H9 (cell line): Measurements from ENCODE around the gene C2orf15. TPM values are rescaled to one million over a fixed set of nuclear protein-coding genes. Genes with fewer than 3 reads are reported as not detected.

Experiments
- DNase-seq: peaks from one replicate; pipeline ENCODE4 v3.0.0-alpha.2; 2017
- H2AFZ ChIP-seq: one replicate; pipeline ENCODE4 v1.6.1; 2013; ENCODE audit warnings: mild to moderate bottlenecking, low read length, control low read depth, moderate library complexity
- H2AK5ac ChIP-seq: 2 replicates; pipeline ENCODE4 v1.6.1; 2013; ENCODE audit warnings: low read length, control low read depth, mixed read lengths; ENCODE audit not compliant: insufficient read length
- H2BK120ac ChIP-seq: one replicate; pipeline ENCODE4 v1.6.1; 2013; ENCODE audit warnings: low read depth, mild to moderate bottlenecking, low read length, control low read depth, inconsistent platforms; ENCODE audit not compliant: poor library complexity, severe bottlenecking
- H2BK12ac ChIP-seq: 2 replicates; pipeline ENCODE4 v1.6.1; 2013; ENCODE audit warnings: low read length, control low read depth, mixed read lengths, low read depth; ENCODE audit not compliant: insufficient read length
- H2BK15ac ChIP-seq: 2 replicates; pipeline ENCODE4 v1.6.1; 2013; ENCODE audit warnings: low read depth, low read length, control low read depth
- H2BK20ac ChIP-seq: one replicate; pipeline ENCODE4 v1.6.1; 2013; ENCODE audit warnings: low read depth, mild to moderate bottlenecking, low read length, control low read depth, inconsistent platforms; ENCODE audit not compliant: poor library complexity, severe bottlenecking
- H2BK5ac ChIP-seq: 2 replicates; pipeline ENCODE4 v1.6.1; 2013; ENCODE audit warnings: low read length, control low read depth, mixed read lengths; ENCODE audit not compliant: insufficient read length
- H3K14ac ChIP-seq: 2 replicates; pipeline ENCODE4 v1.6.1; 2013; ENCODE audit warnings: low read length, control low read depth; ENCODE audit not compliant: insufficient read depth
- H3K18ac ChIP-seq: 2 replicates; pipeline ENCODE4 v1.6.1; 2013; ENCODE audit warnings: low read depth, mild to moderate bottlenecking, mixed read lengths, low read length, control low read depth; ENCODE audit not compliant: insufficient read length
- H3K23ac ChIP-seq: 2 replicates; pipeline ENCODE4 v1.6.1; 2013; ENCODE audit warnings: low read length, control low read depth, mixed read lengths, low read depth; ENCODE audit not compliant: insufficient read length
- H3K23me2 ChIP-seq: 2 replicates; pipeline ENCODE4 v1.6.1; 2013; ENCODE audit warnings: low read depth, mild to moderate bottlenecking, mixed read lengths, low read length, control low read depth; ENCODE audit not compliant: insufficient read length, poor library complexity, severe bottlenecking
- H3K27ac ChIP-seq: 2 replicates; pipeline ENCODE4 v1.5.1; 2013; ENCODE audit warnings: low read length, control low read depth, mixed read lengths, low read depth; ENCODE audit not compliant: insufficient read length
- H3K27me3 ChIP-seq: 2 replicates; pipeline ENCODE4 v1.6.1; 2013; ENCODE audit warnings: low read length, control low read depth, inconsistent platforms; ENCODE audit not compliant: insufficient read depth
- H3K4ac ChIP-seq: 2 replicates; pipeline ENCODE4 v1.6.1; 2013; ENCODE audit warnings: low read depth, mild to moderate bottlenecking, control low read depth, inconsistent platforms, low read length, moderate library complexity
- H3K4me1 ChIP-seq: 2 replicates; pipeline ENCODE4 v1.6.1; 2013; ENCODE audit warnings: low read length, control low read depth, inconsistent platforms; ENCODE audit not compliant: insufficient read depth
- H3K4me2 ChIP-seq: 2 replicates; pipeline ENCODE4 v1.6.1; 2013; ENCODE audit warnings: low read length, control low read depth, mixed read lengths; ENCODE audit not compliant: insufficient read length, insufficient read depth
- H3K56ac ChIP-seq: 2 replicates; pipeline ENCODE4 v1.6.1; 2013; ENCODE audit warnings: low read depth, mild to moderate bottlenecking, mixed read lengths, low read length, control low read depth; ENCODE audit not compliant: insufficient read length
- H3K79me1 ChIP-seq: 2 replicates; pipeline ENCODE4 v1.6.1; 2013; ENCODE audit warnings: low read depth, mild to moderate bottlenecking, moderate library complexity, low read length, control low read depth, inconsistent platforms; ENCODE audit not compliant: insufficient read depth, poor library complexity, severe bottlenecking
- H3K79me2 ChIP-seq: 2 replicates; pipeline ENCODE4 v1.6.1; 2013; ENCODE audit warnings: low read length, control low read depth, inconsistent platforms; ENCODE audit not compliant: insufficient read depth
- H3K9ac ChIP-seq: 2 replicates; pipeline ENCODE4 v1.6.1; 2013; ENCODE audit warnings: low read length, control low read depth, mixed read lengths; ENCODE audit not compliant: insufficient read length; ENCODE audit errors: extremely low read depth
- H3K9me3 ChIP-seq: one replicate; pipeline ENCODE4 v1.6.1; 2013; ENCODE audit warnings: low read depth, low read length, inconsistent platforms; ENCODE audit not compliant: control insufficient read depth
- H3T11ph ChIP-seq: one replicate; pipeline ENCODE4 v1.6.1; 2013; ENCODE audit warnings: mild to moderate bottlenecking, low read length, control low read depth, inconsistent platforms
- H4K20me1 ChIP-seq: one replicate; pipeline ENCODE4 v1.6.1; 2013; ENCODE audit not compliant: control insufficient read depth, insufficient read length, insufficient read depth
- H4K5ac ChIP-seq: 2 replicates; pipeline ENCODE4 v1.6.1; 2013; ENCODE audit warnings: low read depth, mild to moderate bottlenecking, mixed read lengths, low read length, control low read depth; ENCODE audit not compliant: insufficient read length
- H4K8ac ChIP-seq: replicated peaks from 2 replicates; pipeline ENCODE4 v1.6.1; 2013; ENCODE audit warnings: low read length, control low read depth, mixed read lengths, low read depth; ENCODE audit not compliant: insufficient read length
- H4K91ac ChIP-seq: 2 replicates; pipeline ENCODE4 v1.6.1; 2013; ENCODE audit warnings: low read depth, mild to moderate bottlenecking, moderate library complexity, mixed read lengths, low read length, control low read depth; ENCODE audit not compliant: insufficient read length
- H3K27ac Mint-ChIP-seq, 3 experiments: 2 replicates in 2 of 3; 3 replicates in 1 of 3; pipeline ENCODE4 v1.8.0; 2020 to 2021; ENCODE audit warnings: mixed read lengths in 3 of 3, mild to moderate bottlenecking in 1 of 3, moderate library complexity in 1 of 3
- H3K27me3 Mint-ChIP-seq: 2 replicates; pipeline ENCODE4 v1.8.0; 2021; ENCODE audit warnings: low read depth, mild to moderate bottlenecking, moderate library complexity, mixed read lengths
- H3K36me3 Mint-ChIP-seq, 3 experiments: 2 replicates in 2 of 3; 3 replicates in 1 of 3; pipeline ENCODE4 v1.8.0; 2020 to 2021; ENCODE audit warnings: low read depth in 3 of 3, mixed read lengths in 3 of 3; ENCODE audit not compliant: insufficient read depth in 1 of 3
- H3K4me1 Mint-ChIP-seq, 2 experiments: 2 replicates each; pipeline ENCODE4 v1.8.0; 2020; ENCODE audit warnings: mixed read lengths in 2 of 2
- H3K4me3 Mint-ChIP-seq, 2 experiments: 2 replicates in 1 of 2; 3 replicates in 1 of 2; pipeline ENCODE4 v1.8.0; 2020 to 2021; ENCODE audit warnings: mild to moderate bottlenecking in 2 of 2, mixed read lengths in 2 of 2, moderate library complexity in 1 of 2
- H3K9me3 Mint-ChIP-seq, 2 experiments: 2 replicates in 1 of 2; 3 replicates in 1 of 2; pipeline ENCODE4 v1.8.0; 2020; ENCODE audit warnings: mild to moderate bottlenecking in 2 of 2, mixed read lengths in 2 of 2, moderate library complexity in 1 of 2
- CTCF ChIP-seq: fragments of 200-600 bp; sonication (generic); conservative IDR thresholded peaks from 3 replicates; pipeline ENCODE4 v1.8.0; 2021; ENCODE audit warnings: antibody characterized with exemption, mild to moderate bottlenecking
- WGBS: extraction: QIAGEN DNeasy Blood & Tissue Kit; methylation state at CpG from one replicate; pipeline ENCODE4 v1.1.7; 2013; ENCODE audit warnings: missing lambda C conversion rate, low lambda C conversion rate, mixed read lengths; ENCODE audit not compliant: insufficient read length; ENCODE audit errors: extremely low coverage; 5-methylcytosine and 5-hydroxymethylcytosine counted together
- total RNA-seq: library from RNA; stranded (reverse); gene quantifications from 2 replicates; pipeline ENCODE4 v1.2.1, GENCODE V29; 2021

The C2orf15 gene
- total RNA-seq, 1 experiment from 2014 or later, result 6.2 TPM

- no CpG with 5 or more reads among the region's 3 CpGs for WGBS
- DNase-seq, result no peak
- H3K4me1 Mint-ChIP-seq, result peaks cover 20 to 21% of the 10 kb centered on the region in 2 experiments
- H3K27ac ChIP-seq, result no peak overlapping the region
- no peaks in the 10 kb centered on the region for H3K9me3 ChIP-seq
- H3K79me1 ChIP-seq, result peaks cover 3% of the 10 kb centered on the region
- no peak overlapping the region for H4K91ac ChIP-seq
- H2BK12ac ChIP-seq, result no peak overlapping the region
- peak overlapping the region; percentile 19 to 41; a peak in 4 of 5 replicates for H3K4me3 Mint-ChIP-seq
- H4K5ac ChIP-seq, result no peak overlapping the region
- no peaks in the 10 kb centered on the region for H4K20me1 ChIP-seq
- H3K23me2 ChIP-seq, result peaks cover 3% of the 10 kb centered on the region
- H3T11ph ChIP-seq, result no peak overlapping the region
- H3K56ac ChIP-seq, result no peak overlapping the region
- H3K27me3 Mint-ChIP-seq, result no peaks in the 10 kb centered on the region
- H2BK15ac ChIP-seq, result no peak overlapping the region
- H3K27ac Mint-ChIP-seq, result no peak overlapping the region
- H3K36me3 Mint-ChIP-seq, result peaks cover 4 to 16% (median 4%) of the 10 kb centered on the region in 3 experiments; a peak in 6 of 7 replicates
- H3K18ac ChIP-seq, result no peak overlapping the region
- H3K4me1 ChIP-seq, result no peaks in the 10 kb centered on the region
- no peak overlapping the region for H4K8ac ChIP-seq
- H3K79me2 ChIP-seq, result peaks cover 18% of the 10 kb centered on the region; the same call in 1 of the 2 replicates
- H2AK5ac ChIP-seq, result no peak overlapping the region
- H3K23ac ChIP-seq, result no peak overlapping the region
- no peak overlapping the region for H2BK120ac ChIP-seq
- no peaks in the 10 kb centered on the region for H3K27me3 ChIP-seq
- no peak overlapping the region for H3K4me2 ChIP-seq
- no peak overlapping the region for H3K9ac ChIP-seq
- no peak overlapping the region for H2BK5ac ChIP-seq
- no peak overlapping the region for H2AFZ ChIP-seq
- no peak overlapping the region for H3K14ac ChIP-seq
- H3K9me3 Mint-ChIP-seq, result no peaks in the 10 kb centered on the region
- no peak overlapping the region for H3K4ac ChIP-seq
- TF ChIP-seq CTCF, result no peak
- no peak overlapping the region for H2BK20ac ChIP-seq
Observed at GRCh38 chr2:99183025-99183424, 41.5 kb downstream of the C2orf15 start.
